Measurements from ENCODE around the gene LITAFD. TPM values are rescaled to one million over a fixed set of nuclear protein-coding genes. Genes with fewer than 3 reads are reported as not detected.
"Not testable (repeated sequence)": the region's sequence is repeated elsewhere in the genome, so short reads cannot be mapped to it uniquely, and the experiment has no call there.

Gene LITAFD
- total and polyA plus RNA-seq, 10 of the 15 experiments (the other 5 are each of a cell fraction or from before 2014, with no cell fraction given) = not detected

- no peak for FAIRE-seq
- no peaks in the 10 kb centered on the region for H3K9me3 ChIP-seq (replicated peaks; ENCODE audit: control insufficient read depth, insufficient read depth, low read length)
- no peak overlapping the region for H3K9ac ChIP-seq (ENCODE audit: control insufficient read depth, insufficient read depth, low read length)
- in situ Hi-C loops (cut with MboI) = no loop called here
- H3K4me2 ChIP-seq (ENCODE audit: control insufficient read depth, insufficient read depth) = no peak overlapping the region
- H3K27ac ChIP-seq (ENCODE audit: control insufficient read depth, insufficient read depth) = no peak overlapping the region
- peaks cover under 1% of the 10 kb centered on the region for H3K79me2 ChIP-seq (ENCODE audit: control insufficient read depth, insufficient read depth, low read length)
- intact Hi-C loops (cut with micrococcal nuclease; ENCODE audit: unreplicated experiment) = no loop called here
- DNase-seq (ENCODE audit: low read depth, low spot score) = no peak
- no peaks in the 10 kb centered on the region for H3K27me3 ChIP-seq (replicated peaks in 1 of 2; ENCODE audit: control insufficient read depth in 2 of 2, insufficient read depth in 2 of 2, low read length in 1 of 2)
- no peak overlapping the region for H2AFZ ChIP-seq (ENCODE audit: control insufficient read depth, low read depth, low read length)
- ChIA-PET POLR2A (interaction anchor here (0.6 kb wide), 1 partner anchor 231 kb away, joined by 3 read pairs; no protein-coding TSS in a partner anchor), RAD21 (ENCODE audit: unreplicated experiment) (interaction anchor here (0.5 to 2.6 kb wide), 4 partner anchors 12 to 214 kb away, joined by 3 to 14 read pairs (median 7); no protein-coding TSS in a partner anchor), SMC1A (ENCODE audit: uncharacterized antibody, unreplicated experiment) (interaction anchor here (1.0 to 4.4 kb wide), 5 partner anchors 9 to 211 kb away, joined by 3 to 29 read pairs (median 5); partner anchors contain the start of gene LITAFD), CTCF (interaction anchor here (0.6 to 3.1 kb wide), 13 partner anchors 7 to 303 kb away, joined by 3 to 38 read pairs (median 3); partner anchors contain the start of gene LITAFD)
- no peaks in the 10 kb centered on the region for H4K20me1 ChIP-seq (ENCODE audit: control insufficient read depth, insufficient read depth)
- WGBS (ENCODE audit: insufficient coverage, insufficient replicate concordance, low lambda C conversion rate, missing lambda C conversion rate) = 84% methylated on average over 22 of the region's 22 CpGs
- TF ChIP-seq RB1 (IDR thresholded peaks at IDR 0.05; ENCODE audit: borderline replicate concordance) (no peak), CEBPB (IDR thresholded peaks at IDR 0.05; ENCODE audit: borderline replicate concordance in 1 of 2, low read depth in 2 of 2, low read length in 2 of 2) (no peak), TCF7 (IDR thresholded peaks at IDR 0.05; ENCODE audit: borderline replicate concordance) (no peak), POU2F2 (IDR thresholded peaks at IDR 0.05; ENCODE audit: borderline replicate concordance, low read depth, low read length) (no peak), CTCF (IDR thresholded peaks at IDR 0.05 in 2 of 3, conservative IDR thresholded peaks at IDR 0.05 in 1 of 3; ENCODE audit: control insufficient read depth in 2 of 3, extremely low read depth in 1 of 3, insufficient read depth in 1 of 3, low read depth in 3 of 3, low read length in 3 of 3) (peak; percentile 5 to 34 (median 19); a peak in 3 of 6 replicates)
- peaks cover 30% of the 10 kb centered on the region for H3K4me1 ChIP-seq (ENCODE audit: control insufficient read depth, insufficient read depth, low read length)
- no peak overlapping the region for H3K4me3 ChIP-seq
- BruUV-seq (replicated peaks) = no TSS peak
- no peak for ATAC-seq
- no peaks in the 10 kb centered on the region for H3K36me3 ChIP-seq (ENCODE audit: control insufficient read depth in 2 of 2, insufficient read depth in 2 of 2, low read length in 1 of 2)
Measured at GRCh38 chr16:8872967-8873865, 8.9 kb upstream of the LITAFD start.

- 100% methylated on average over 7 of the region's 7 CpGs for WGBS (ENCODE audit: insufficient coverage, insufficient replicate concordance, low lambda C conversion rate, missing lambda C conversion rate)
Measured at GRCh38 chr16:8873866-8874195, 8.3 kb upstream of the LITAFD start.

More at GRCh38 chr16:8873866-8874195, 8.3 kb upstream of the LITAFD start:
- intact Hi-C loops (cut with micrococcal nuclease; ENCODE audit: unreplicated experiment); DNase-seq (ENCODE audit: low read depth, low spot score); H3K9ac ChIP-seq (ENCODE audit: control insufficient read depth, insufficient read depth, low read length); H2AFZ ChIP-seq (ENCODE audit: control insufficient read depth, low read depth, low read length); H3K9me3 ChIP-seq (replicated peaks; ENCODE audit: control insufficient read depth, insufficient read depth, low read length); FAIRE-seq; ATAC-seq; in situ Hi-C loops (cut with MboI); H3K36me3 ChIP-seq (ENCODE audit: control insufficient read depth in 2 of 2, insufficient read depth in 2 of 2, low read length in 1 of 2); POLR2A ChIA-PET; H3K79me2 ChIP-seq (ENCODE audit: control insufficient read depth, insufficient read depth, low read length); BruUV-seq (replicated peaks); H4K20me1 ChIP-seq (ENCODE audit: control insufficient read depth, insufficient read depth); H3K27ac ChIP-seq (ENCODE audit: control insufficient read depth, insufficient read depth); H3K4me2 ChIP-seq (ENCODE audit: control insufficient read depth, insufficient read depth); H3K27me3 ChIP-seq (replicated peaks in 1 of 2; ENCODE audit: control insufficient read depth in 2 of 2, insufficient read depth in 2 of 2, low read length in 1 of 2); H3K4me3 ChIP-seq: not testable (repeated sequence)
- CTCF ChIA-PET = interaction anchor here (0.6 to 2.5 kb wide), 10 partner anchors 9 to 303 kb away, joined by 3 to 10 read pairs (median 4); no protein-coding TSS in a partner anchor
- H3K4me1 ChIP-seq (ENCODE audit: control insufficient read depth, insufficient read depth, low read length) = peaks cover 33% of the 10 kb centered on the region
- RAD21 ChIA-PET (ENCODE audit: unreplicated experiment) = interaction anchor here (0.9 to 2.6 kb wide), 2 partner anchors 18 to 212 kb away, joined by 4 to 11 read pairs; no protein-coding TSS in a partner anchor
- SMC1A ChIA-PET (ENCODE audit: uncharacterized antibody, unreplicated experiment) = interaction anchor here (1.5 to 4.4 kb wide), 3 partner anchors 8 to 212 kb away, joined by 5 to 29 read pairs (median 6); partner anchors contain the start of gene LITAFD
